HG02623 (cell line): ENCODE data around the gene TOM1L2.

Source experiments
- ATAC-seq: cut with Tn5 transposase; IDR thresholded peaks from one replicate; pipeline ENCODE4 v1.9.1; 2021; ENCODE audit warnings: moderate library complexity; ENCODE audit not compliant: unreplicated experiment

The TOM1L2 gene

GRCh38 chr17:17837966-17838962, 133.9 kb downstream of the TOM1L2 start:
- ATAC-seq = no peak

DNA sequence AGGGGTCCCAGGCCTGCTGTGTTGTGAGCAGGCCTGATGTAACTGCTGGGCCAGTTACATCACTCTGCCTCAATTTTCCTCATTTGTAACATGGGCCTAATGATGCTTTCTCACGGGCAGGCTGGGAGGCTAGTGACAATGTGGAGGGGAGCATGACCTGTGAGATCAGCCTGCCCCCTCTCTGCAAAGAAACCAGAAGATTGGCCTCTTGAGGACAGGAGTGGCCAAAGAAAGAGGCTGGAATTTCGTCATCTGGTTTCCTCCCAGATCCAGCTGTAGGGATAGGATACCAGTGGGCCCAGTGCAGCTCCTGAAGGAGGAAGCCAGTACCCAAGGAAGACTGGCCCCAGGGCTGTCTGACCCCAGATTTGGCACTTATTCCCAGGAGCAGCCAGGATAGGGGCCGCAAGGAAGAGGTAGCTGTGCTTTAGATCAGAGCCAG, 134.8 kb downstream of the TOM1L2 start:
- ATAC-seq = no peak

DNA sequence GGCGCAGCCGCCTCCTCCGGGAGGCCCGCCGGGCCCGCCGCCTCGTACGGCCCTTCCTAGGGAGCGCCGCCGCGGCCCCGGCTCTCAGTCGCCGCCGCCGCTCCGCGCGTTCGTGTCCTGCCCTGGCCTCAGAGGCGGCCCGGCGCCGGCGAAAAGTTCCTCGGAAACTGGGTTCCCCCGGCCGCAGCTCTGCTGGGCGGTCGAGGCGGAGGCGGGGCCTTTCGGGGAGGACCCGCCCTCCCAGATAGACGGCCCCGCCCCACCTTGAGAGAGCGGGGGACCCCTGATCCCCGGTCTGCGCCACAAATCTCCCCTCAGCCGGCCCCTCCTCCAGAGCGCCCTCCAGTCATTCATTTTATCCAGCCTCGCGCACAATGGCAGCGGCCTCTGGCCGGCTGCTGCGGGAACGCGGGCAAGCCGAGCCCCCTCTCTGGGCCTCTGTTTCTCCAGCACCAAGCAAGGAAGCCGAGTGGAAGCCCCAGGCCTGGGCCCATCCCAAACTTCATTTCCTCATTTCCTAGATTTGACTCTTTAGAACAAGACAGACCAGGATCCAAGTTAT, 135.3 kb downstream of the TOM1L2 start, which contains the start of gene SREBF1:
TSS of gene SREBF1 (minus strand) at position 169 of the 562 bp plus-strand sequence. CDS start 169 bp downstream, outside the sequence.
- peak; percentile 21 for ATAC-seq

DNA sequence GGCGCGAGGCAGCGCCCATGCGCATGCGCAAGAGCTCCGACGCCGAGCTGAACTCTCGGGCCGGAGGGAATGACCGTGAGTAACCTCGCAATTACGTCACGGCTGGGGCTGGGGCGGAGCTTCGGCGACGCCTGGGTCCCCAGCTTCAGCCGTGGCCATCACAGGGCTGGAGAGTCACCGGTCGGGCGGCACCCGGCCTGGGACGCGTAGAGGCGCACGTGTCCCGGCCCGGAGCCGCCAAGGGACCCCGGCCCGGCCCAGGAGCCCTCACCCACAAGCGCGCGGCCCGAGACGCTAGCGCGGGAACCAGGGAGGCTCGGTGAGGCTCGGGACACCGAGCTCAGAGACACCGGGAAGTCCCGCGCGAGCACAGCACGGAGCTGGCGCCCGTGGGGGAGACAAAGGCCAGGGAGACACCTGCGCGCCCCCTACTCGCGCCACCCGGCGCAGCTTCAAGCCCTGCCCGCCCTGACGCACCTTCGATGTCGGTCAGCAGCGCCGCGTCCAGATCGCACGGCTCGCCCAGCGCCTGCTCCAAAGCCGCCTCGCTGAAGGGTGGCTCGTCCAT, 135.9 kb downstream of the TOM1L2 start:
- ATAC-seq = peak; percentile 59

DNA sequence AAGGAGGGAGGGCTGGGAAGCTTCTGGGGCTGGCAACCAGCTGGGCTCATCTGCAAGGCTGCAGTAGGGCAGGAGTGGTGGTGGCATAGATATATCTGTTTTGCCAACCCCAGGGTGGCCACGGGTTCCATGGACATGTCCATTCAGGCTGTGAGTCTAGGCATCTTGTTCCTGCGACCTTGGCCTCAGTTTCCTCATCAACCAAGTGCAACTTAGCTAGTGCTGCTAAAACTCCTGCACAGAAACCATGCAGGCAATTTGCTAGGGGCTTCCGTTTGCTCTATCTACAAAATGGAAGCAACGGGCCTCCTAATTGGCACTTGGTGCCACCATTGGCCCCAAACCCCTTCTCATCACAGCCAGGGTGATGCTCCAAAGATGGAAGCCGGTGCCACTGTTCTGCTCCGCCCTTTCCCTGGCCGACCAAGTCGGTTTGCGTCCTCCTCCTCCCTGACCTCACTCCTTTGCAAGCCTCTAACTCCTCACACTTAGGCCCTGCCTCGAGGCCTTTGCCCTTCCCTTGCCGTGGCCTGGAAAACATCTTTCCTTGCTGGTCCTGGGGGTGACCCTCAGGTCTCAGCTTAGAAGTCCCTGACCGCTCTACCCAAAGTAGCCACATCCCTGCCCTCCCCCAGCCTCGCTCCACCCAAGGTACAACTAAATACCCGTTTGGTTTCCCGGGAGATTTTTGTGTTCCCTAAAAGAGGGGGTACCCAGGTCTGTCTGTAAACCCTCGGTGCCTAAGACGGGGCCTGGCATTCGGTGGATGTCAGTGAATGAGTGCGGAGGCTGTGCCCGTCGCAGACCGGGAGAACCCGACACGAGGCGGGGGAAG, 136.6 kb downstream of the TOM1L2 start:
- ATAC-seq = no peak

GRCh38 chr17:17834974-17835373, 137.2 kb downstream of the TOM1L2 start:
- no peak for ATAC-seq

GRCh38 chr17:17833658-17834357, 138.4 kb downstream of the TOM1L2 start:
- no peak for ATAC-seq

- no peak for ATAC-seq
Observed at GRCh38 chr17:17832032-17832363, 140.2 kb downstream of the TOM1L2 start.

DNA sequence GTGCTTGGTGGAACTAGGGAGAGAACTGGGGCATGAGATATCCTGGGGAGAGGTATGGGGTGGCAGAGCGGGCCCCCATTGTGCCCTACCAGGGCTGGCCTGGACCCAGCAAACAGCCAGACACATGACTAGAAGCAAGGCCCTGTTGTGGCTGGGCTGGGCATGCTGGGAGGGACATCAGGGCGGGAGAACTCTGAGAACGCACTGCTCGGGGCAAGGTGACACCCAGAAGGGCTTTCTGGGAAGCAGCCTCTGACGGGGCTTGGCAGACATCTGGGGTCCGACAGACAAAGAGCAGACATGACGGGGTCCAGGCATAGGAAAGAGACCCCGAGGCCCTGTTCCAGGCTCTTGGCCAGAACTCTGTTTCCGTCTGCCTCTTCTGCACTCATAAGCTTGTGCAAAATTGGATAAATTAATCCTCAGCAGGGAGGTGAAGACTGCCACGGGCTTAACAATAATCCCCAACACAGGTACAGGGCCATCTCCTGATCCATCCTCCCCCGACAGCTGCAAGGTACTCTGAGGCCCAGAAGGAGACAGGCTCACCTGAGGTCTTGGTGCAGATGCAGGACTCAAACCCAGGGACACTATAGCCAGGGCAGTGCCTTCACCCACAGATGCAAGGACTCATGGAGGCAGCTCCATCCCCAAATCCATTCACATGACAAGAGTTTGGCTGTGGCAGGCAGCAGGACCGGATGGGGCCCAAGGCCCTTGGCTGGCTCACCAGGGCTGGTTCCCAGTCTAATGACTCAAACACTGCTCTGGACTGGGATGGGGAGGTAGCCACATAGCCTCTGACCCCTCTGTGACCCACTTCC, 140.8 kb downstream of the TOM1L2 start:
- no peak for ATAC-seq

DNA sequence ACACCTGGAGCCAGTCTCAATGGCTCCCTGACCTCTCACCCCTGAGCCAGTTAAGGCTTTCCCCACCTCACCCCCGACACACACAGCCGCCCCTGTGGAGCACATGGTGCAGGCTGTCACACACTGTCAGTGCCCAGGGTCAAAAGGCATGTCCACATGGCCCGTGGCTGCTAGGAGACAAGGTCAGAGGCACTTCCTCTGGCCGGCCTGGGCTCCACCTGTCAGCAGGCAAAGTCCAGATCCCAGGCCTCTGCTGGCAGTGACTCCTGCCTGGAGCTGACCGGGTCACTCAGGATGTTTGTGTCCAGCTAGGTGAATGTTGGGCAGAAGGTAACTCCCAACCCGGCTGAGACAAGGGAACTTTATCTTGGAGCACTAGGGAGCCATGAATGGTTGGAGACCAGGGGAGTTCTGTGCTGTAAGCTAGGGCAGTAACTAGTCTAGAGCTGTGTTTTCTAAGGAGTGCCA, 141.4 kb downstream of the TOM1L2 start:
- ATAC-seq = no peak

DNA sequence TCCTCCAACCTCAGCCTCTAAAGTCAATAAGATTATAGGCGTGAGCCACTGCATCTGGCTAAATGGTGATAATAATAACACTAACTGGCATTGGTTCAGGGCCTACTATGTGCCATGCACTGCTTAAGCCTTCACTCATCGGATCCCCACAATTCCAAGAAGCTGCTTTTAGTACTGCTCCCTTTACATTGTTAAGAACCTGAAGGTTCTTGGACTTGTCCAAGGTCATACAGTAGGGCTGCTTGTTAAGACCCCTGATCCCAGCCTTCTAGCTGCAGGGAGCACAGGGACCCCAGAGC, 142.0 kb downstream of the TOM1L2 start:
- no peak for ATAC-seq

DNA sequence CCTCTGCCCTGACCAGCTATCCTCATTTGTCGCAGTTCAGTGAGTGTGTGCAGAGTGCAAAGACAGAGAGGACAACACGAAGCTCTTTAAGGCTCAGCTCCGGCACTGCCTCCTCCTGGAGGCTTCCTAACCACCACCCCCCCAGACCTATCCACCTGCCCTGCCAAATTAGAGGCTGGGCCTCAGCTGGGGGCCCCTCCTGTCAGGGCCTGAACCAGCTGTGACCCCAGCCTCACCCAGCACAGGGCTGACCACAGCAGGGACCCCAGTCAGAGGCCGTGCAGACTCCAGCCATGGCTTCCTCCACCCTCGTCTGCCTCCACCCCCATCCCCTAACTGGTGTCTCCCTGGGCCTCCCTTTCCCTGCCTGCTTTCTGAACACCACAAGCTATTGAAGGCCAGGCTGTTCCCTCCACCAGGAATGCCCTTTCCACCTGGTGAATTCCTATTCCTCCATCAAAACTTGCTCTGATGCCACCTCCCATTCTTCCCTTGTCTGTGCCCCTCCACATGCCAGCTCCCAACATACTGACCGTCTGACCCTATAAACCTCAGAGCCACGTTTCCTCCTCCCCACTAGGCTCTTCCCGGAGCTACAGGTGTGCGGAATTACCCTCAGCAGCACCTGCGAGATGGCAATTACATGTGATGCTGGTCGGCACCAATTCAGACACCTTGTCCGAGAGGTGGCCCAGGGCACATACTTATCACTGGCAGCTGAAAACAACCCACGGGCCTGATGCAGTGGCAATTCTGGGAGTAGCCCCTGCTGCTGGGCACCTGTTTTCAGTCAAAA, 144.2 kb downstream of the TOM1L2 start:
- no peak for ATAC-seq

DNA sequence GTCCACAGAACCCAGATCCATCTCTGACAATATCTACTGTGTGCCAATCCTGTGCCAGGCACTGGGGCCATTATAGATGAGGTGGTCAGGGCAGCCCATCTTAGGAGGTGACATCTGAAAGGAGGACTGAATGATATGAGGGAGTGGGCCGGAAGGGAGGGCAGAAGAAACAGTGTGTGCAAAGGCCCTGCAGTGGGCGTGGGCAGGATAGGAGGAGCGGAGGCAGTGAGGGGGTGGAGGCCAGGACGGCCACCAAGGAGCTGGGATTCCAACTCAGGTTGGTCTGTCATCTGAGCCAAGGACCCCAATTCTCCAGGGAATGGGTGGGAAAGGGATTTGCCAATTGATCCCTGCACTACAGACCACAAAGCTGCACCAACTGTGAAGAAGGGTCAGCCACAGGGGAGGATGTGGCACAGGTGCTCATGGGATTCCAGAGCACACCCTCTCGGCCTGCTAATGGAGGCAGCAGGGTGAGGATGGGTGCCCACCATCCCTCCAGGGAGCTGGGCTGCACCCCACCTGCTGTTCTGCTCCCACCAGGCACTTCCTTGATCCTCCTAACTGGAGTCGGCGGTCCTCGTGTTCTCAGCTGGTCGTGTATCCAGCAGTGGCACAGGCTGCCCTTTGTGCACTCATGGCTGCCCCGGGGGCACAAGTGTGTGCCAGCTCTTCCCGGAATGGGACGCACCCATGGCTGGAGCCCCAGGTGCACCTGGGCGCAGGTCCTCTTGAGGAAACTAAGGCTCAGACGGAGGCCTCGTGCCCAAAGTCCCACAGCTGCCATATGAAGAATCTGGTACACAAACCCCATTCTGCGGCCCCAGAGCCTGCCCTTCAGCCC, 145.0 kb downstream of the TOM1L2 start:
- ATAC-seq = no peak

- ATAC-seq = no peak
Observed at GRCh38 chr17:17826342-17826713, 145.9 kb downstream of the TOM1L2 start.

DNA sequence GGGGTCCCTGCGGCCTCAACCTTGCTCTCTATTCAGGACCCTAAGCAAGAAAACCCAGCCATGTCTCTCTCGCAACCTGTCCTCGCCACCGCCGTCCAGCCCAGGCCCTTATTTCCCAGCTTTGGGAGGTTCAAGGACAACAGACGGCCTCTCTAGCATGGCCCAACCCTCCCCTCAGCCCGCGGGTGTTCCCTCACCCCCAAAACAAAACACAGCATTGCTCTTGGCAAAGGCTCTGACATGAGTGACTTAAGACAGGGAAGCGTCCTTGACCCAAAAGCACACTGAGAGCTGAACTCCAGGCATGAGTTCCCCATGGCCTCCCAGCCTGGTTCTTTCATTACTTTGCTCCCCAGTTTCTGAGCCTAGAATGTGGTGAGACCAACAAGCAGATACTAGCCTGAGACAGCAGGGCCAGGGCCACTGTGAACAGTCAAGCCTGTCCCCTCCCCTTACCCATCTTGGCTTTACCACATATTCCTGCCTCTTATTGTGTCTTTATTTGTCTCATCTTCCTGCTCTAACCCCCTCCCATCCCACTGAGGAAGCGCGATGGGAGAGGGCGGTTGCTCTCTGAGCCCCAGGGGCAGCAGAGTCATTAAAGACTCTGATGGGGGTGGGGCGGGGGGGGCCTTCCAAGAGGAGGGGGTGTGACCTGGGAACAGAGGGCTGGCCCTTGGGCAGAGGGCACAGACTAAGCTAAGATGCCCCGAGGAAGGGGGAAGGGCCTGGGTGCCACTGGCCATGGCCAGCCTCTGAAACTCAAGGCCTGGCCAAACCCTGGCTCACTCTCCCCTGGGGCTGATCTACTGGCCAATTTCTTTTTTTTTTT, 147.2 kb downstream of the TOM1L2 start:
- no peak for ATAC-seq

DNA sequence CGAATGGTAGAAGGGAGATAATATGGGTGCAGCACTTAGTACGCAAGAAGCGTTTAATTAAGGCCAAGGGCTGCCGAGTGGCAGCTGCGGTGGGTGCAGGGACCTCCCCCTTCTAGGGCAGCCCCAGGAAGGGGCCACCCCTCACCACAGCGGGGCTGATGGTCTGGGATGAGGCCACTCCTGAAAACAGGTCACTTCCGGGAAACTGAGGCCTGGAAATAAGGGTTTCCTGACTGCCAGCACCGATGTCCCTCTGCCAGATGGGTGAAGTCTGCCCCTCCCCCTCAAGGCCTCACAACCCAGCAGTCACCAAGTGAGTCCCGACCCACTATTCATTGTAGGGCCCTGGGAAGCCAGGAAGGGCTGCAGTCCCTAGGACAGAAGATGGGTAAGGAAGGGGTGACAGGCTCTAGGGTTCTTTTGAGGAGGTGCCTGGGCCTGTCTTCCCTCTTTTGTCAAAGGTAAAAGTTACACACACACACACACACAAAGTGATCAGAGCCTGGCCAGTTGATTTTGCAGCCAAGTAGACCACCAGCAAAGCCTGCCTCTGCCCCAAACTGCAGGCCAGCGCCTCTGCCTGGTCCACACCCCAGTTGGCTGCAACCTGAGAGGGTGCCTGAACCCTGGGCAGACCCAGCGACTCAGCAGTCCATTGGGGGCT, 147.9 kb downstream of the TOM1L2 start:
- ATAC-seq = no peak
